ENCODE measurements around the gene PHACTR4.

GRCh38 chr1:28451011-28451410 is 81.5 kb downstream of the PHACTR4 start:
- TF ChIP-seq, protein P1, sequence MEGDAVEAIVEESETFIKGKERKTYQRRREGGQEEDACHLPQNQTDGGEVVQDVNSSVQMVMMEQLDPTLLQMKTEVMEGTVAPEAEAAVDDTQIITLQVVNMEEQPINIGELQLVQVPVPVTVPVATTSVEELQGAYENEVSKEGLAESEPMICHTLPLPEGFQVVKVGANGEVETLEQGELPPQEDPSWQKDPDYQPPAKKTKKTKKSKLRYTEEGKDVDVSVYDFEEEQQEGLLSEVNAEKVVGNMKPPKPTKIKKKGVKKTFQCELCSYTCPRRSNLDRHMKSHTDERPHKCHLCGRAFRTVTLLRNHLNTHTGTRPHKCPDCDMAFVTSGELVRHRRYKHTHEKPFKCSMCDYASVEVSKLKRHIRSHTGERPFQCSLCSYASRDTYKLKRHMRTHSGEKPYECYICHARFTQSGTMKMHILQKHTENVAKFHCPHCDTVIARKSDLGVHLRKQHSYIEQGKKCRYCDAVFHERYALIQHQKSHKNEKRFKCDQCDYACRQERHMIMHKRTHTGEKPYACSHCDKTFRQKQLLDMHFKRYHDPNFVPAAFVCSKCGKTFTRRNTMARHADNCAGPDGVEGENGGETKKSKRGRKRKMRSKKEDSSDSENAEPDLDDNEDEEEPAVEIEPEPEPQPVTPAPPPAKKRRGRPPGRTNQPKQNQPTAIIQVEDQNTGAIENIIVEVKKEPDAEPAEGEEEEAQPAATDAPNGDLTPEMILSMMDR (IDR thresholded peaks at IDR 0.05; ENCODE audit: poor library complexity) = no peak
- no peak for TF ChIP-seq EZH2 (IDR thresholded peaks at IDR 0.05; ENCODE audit: borderline replicate concordance)
- no peak for TF ChIP-seq EZH2phosphoT487 (IDR thresholded peaks at IDR 0.05; ENCODE audit: low read depth, severe bottlenecking, unreplicated experiment)
